Gastroesophageal sphincter (tissue), 4 donors: Measurements from ENCODE around the gene GIPC2. TPM values are rescaled to one million over a fixed set of nuclear protein-coding genes. Genes with fewer than 3 reads are reported as not detected.

Experiments used
- ATAC-seq: fragments of 150-250 bp; one replicate; pipeline ENCODE4 v1.9.1; 2016; ENCODE audit warnings: mild to moderate bottlenecking, moderate library complexity
- H3K27ac ChIP-seq, 4 donors: fragments of 200-600 bp; sonication (generic) in 3 of 4; 1 replicate in 3 of 4; 2 replicates in 1 of 4; pipeline ENCODE4 v1.5.1; 2016 to 2019
- H3K27me3 ChIP-seq: fragments of 200-600 bp; sonication (generic); one replicate; pipeline ENCODE4 v1.5.1; 2019
- H3K36me3 ChIP-seq, 2 donors: fragments of 200-600 bp; sonication (generic); one replicate each; pipeline ENCODE4 v1.5.1; 2019; ENCODE audit warnings: control low read depth in 1 of 2
- H3K4me1 ChIP-seq, 3 donors: fragments of 200-600 bp; sonication (generic); 1 replicate in 2 of 3; 2 replicates in 1 of 3; pipeline ENCODE4 v1.5.1; 2016 to 2019; ENCODE audit warnings: control low read depth in 2 of 3
- H3K4me3 ChIP-seq, 2 donors: fragments of 200-600 bp; sonication (generic); one replicate each; pipeline ENCODE4 v1.5.1; 2019; ENCODE audit warnings: mild to moderate bottlenecking in 1 of 2, moderate library complexity in 1 of 2
- H3K9me3 ChIP-seq, 3 donors: fragments of 200-600 bp; sonication (generic); one replicate each; pipeline ENCODE4 v1.5.1; 2017 to 2019; ENCODE audit warnings: control low read depth in 2 of 3
- CTCF ChIP-seq, 4 experiments: fragments of 200-600 bp in 2 of 4; fragments of 450-650 bp in 2 of 4; sonication (generic) in 1 of 4; IDR thresholded peaks; one replicate each; pipeline ENCODE4 v1.5.1; 2017 to 2019; ENCODE audit warnings: antibody characterized with exemption in 4 of 4, mild to moderate bottlenecking in 2 of 4, moderate library complexity in 2 of 4
- EP300 ChIP-seq: sonication (generic); formaldehyde crosslinking; IDR thresholded peaks from one replicate; pipeline ENCODE4 v1.6.1; 2017; ENCODE audit warnings: antibody characterized with exemption, mild to moderate bottlenecking
- POLR2A ChIP-seq, 2 donors: fragments of 450-650 bp; IDR thresholded peaks; one replicate each; pipeline ENCODE4 v1.6.1; 2017; ENCODE audit warnings: antibody characterized with exemption in 2 of 2, mild to moderate bottlenecking in 2 of 2, moderate library complexity in 1 of 2
- POLR2AphosphoS5 ChIP-seq: sonication (generic); formaldehyde crosslinking; IDR thresholded peaks from one replicate; pipeline ENCODE4 v1.6.1; 2017; ENCODE audit warnings: antibody characterized with exemption
- WGBS, 2 donors: methylation state at CpG; one replicate each; pipeline ENCODE4 v1.1.5; 2018; ENCODE audit warnings: low coverage in 1 of 2; 5-methylcytosine and 5-hydroxymethylcytosine counted together
- total RNA-seq, 4 donors: library from RNA; depleted of rRNA; stranded (reverse); fragments of >200 nt; gene quantifications; one replicate each; pipeline ENCODE4 v1.1.0, GENCODE V29; 2016

GIPC2 gene
- total RNA-seq, 4 donors from 2014 or later: 2.2 to 9.0 (median 5.5) TPM

GRCh38 chr1:78054972-78055371, 9.2 kb downstream of the GIPC2 start:
- no peaks in the 10 kb centered on the region for H3K27me3 ChIP-seq
- no peak for ATAC-seq
- H3K4me1 ChIP-seq: peaks cover 0 to 5% (median 0%) of the 10 kb centered on the region in 3 donors
- H3K4me3 ChIP-seq: no peak overlapping the region
- WGBS, 2 donors: 40 to 50% methylated on average over 2 of the region's 2 CpGs
- no peak overlapping the region for H3K27ac ChIP-seq
- no peaks in the 10 kb centered on the region for H3K9me3 ChIP-seq
- no peaks in the 10 kb centered on the region for H3K36me3 ChIP-seq
- TF ChIP-seq POLR2AphosphoS5: no peak
- no peak for TF ChIP-seq EP300
- no peak for TF ChIP-seq POLR2A (IDR thresholded peaks at IDR 0.05)
- TF ChIP-seq CTCF (IDR thresholded peaks at IDR 0.05): no peak

- ATAC-seq: no peak
- TF ChIP-seq POLR2A (IDR thresholded peaks at IDR 0.05) (no peak), CTCF (IDR thresholded peaks at IDR 0.05) (no peak), EP300 (no peak), POLR2AphosphoS5 (no peak)
- Histone ChIP-seq H3K27ac (peak overlapping the region in 1 of 4 donors; percentile 1), H3K4me1 (peaks cover 0 to 5% (median 0%) of the 10 kb centered on the region in 3 donors), H3K36me3 (no peaks in the 10 kb centered on the region), H3K4me3 (no peak overlapping the region), H3K27me3 (no peaks in the 10 kb centered on the region), H3K9me3 (no peaks in the 10 kb centered on the region)
- 40 to 52% methylated on average over 1 to 3 of the region's 3 CpGs for WGBS, 2 donors
These were observed 9.9 kb downstream of the GIPC2 start for GRCh38 chr1:78055565-78056132.

GRCh38 chr1:78058670-78059069, 12.9 kb downstream of the GIPC2 start:
- 41 to 59% methylated on average over 4 of the region's 4 CpGs for WGBS, 2 donors
- H3K27ac ChIP-seq: no peak overlapping the region
- H3K4me1 ChIP-seq: peaks cover 0 to 9% (median 3%) of the 10 kb centered on the region in 3 donors
- TF ChIP-seq POLR2A (IDR thresholded peaks at IDR 0.05): no peak
- no peak for TF ChIP-seq CTCF (IDR thresholded peaks at IDR 0.05)
- no peak for TF ChIP-seq EP300
- TF ChIP-seq POLR2AphosphoS5: no peak
- no peak overlapping the region for H3K4me3 ChIP-seq
- H3K36me3 ChIP-seq: no peaks in the 10 kb centered on the region
- H3K27me3 ChIP-seq: no peaks in the 10 kb centered on the region
- H3K9me3 ChIP-seq: no peaks in the 10 kb centered on the region
- no peak for ATAC-seq

- Histone ChIP-seq H3K27me3 (no peaks in the 10 kb centered on the region), H3K27ac (peak overlapping the region in 3 of 4 donors; percentile 50 to 64 (median 61)), H3K36me3 (no peaks in the 10 kb centered on the region), H3K4me1 (peaks cover 0 to 9% (median 3%) of the 10 kb centered on the region in 3 donors), H3K9me3 (no peaks in the 10 kb centered on the region), H3K4me3 (no peak overlapping the region)
- WGBS, 2 donors: 86 to 93% methylated on average over 1 to 4 of the region's 4 CpGs
- ATAC-seq: no peak
- TF ChIP-seq POLR2AphosphoS5 (no peak), POLR2A (IDR thresholded peaks at IDR 0.05) (no peak), EP300 (no peak), CTCF (IDR thresholded peaks at IDR 0.05) (peak in 1 of 4 experiments; percentile 4)
These were observed 15.2 kb downstream of the GIPC2 start for GRCh38 chr1:78060857-78061563.
